ENCODE results near the gene GLA. TPM values are rescaled to one million over a fixed set of nuclear protein-coding genes. Genes with fewer than 3 reads are reported as not detected.

GLA gene
- total and polyA plus RNA-seq, 2 of the 8 experiments (the other 6 are each of a cell fraction or from before 2014, with no cell fraction given) = 33.6 to 47.3 TPM

GRCh38 chrX:101368800-101369199 lies 38.9 kb downstream of the GLA start:
- Histone ChIP-seq H4K5ac (ENCODE audit: insufficient read length, low read depth, low read length) (no peak overlapping the region), H3K23ac (ENCODE audit: insufficient read length) (no peak overlapping the region), H3K9me3 (ENCODE audit: insufficient read depth in 2 of 2, low read depth in 1 of 2, low read length in 1 of 2) (no peaks in the 10 kb centered on the region), H3K4me3 (ENCODE audit: extremely low read depth in 1 of 4, insufficient read depth in 2 of 4, low read depth in 3 of 4, low read length in 4 of 4) (no peak overlapping the region), H3K9ac (replicated peaks in 1 of 4; ENCODE audit: extremely low read depth in 1 of 4, low read depth in 3 of 4, low read length in 3 of 4) (no peak overlapping the region), H3K56ac (replicated peaks; ENCODE audit: insufficient read length, low read depth, low read length) (no peak overlapping the region), H3K36me3 (ENCODE audit: control insufficient read depth in 2 of 4, insufficient read depth in 4 of 4, low read length in 3 of 4) (no peaks in the 10 kb centered on the region), H4K8ac (ENCODE audit: extremely low read depth, insufficient read depth, low read length) (no peak overlapping the region), H3K4me1 (replicated peaks in 1 of 4; ENCODE audit: control insufficient read depth in 3 of 4, insufficient read depth in 4 of 4, low read length in 3 of 4) (no peaks in the 10 kb centered on the region), H3K18ac (ENCODE audit: extremely low read depth, low read length) (no peak overlapping the region), H2BK5ac (ENCODE audit: low read depth, low read length) (no peak overlapping the region), H2BK120ac (replicated peaks; ENCODE audit: low read depth, low read length) (no peak overlapping the region), H3K4ac (replicated peaks; ENCODE audit: insufficient read length, low read depth, low read length) (no peak overlapping the region), H3K14ac (ENCODE audit: insufficient read length) (no peak overlapping the region), H4K20me1 (replicated peaks in 1 of 2; ENCODE audit: control insufficient read depth in 1 of 2, insufficient read depth in 2 of 2, low read length in 2 of 2) (no peaks in the 10 kb centered on the region), H3K79me1 (ENCODE audit: low read depth, low read length) (no peaks in the 10 kb centered on the region), H2BK20ac (ENCODE audit: low read length) (no peak overlapping the region), H3K4me2 (ENCODE audit: insufficient read depth in 1 of 2, low read depth in 2 of 2, low read length in 2 of 2) (no peak overlapping the region), H2AFZ (ENCODE audit: low read length) (no peak overlapping the region), H2BK15ac (ENCODE audit: low read length) (no peak overlapping the region), H3K27ac (ENCODE audit: low read depth, low read length) (no peak overlapping the region), H2AK5ac (ENCODE audit: low read depth, low read length) (no peak overlapping the region), H3K27me3 (replicated peaks in 1 of 4; ENCODE audit: control insufficient read depth in 3 of 4, extremely low read depth in 1 of 4, insufficient read depth in 3 of 4, low read length in 3 of 4) (no peaks in the 10 kb centered on the region), H3K79me2 (ENCODE audit: control insufficient read depth in 1 of 2, insufficient read depth in 2 of 2, low read length in 2 of 2) (no peaks in the 10 kb centered on the region), H3K23me2 (ENCODE audit: low read depth, low read length) (no peaks in the 10 kb centered on the region), H4K91ac (replicated peaks; ENCODE audit: insufficient read length, low read length) (no peak overlapping the region), H2BK12ac (ENCODE audit: low read depth, low read length) (no peak overlapping the region)
- FAIRE-seq (no peak), DNase-seq (ENCODE audit: low read depth in 1 of 2, low spot score in 2 of 2) (no peak)
- no peak for TF ChIP-seq CHD1 (IDR thresholded peaks at IDR 0.05; ENCODE audit: low read depth, low read length)
- TF ChIP-seq RBBP5 (IDR thresholded peaks at IDR 0.05; ENCODE audit: borderline replicate concordance, low read depth, low read length) = no peak
- no peak for TF ChIP-seq TAF7 (optimal IDR thresholded peaks at IDR 0.05; ENCODE audit: borderline replicate concordance, low read depth, low read length)
- no peak for TF ChIP-seq BACH1 (IDR thresholded peaks at IDR 0.05; ENCODE audit: low read length)
- TF ChIP-seq SUZ12 (IDR thresholded peaks at IDR 0.05; ENCODE audit: low read length) = no peak
- no peak for TF ChIP-seq CTCF (IDR thresholded peaks at IDR 0.05; ENCODE audit: control extremely low read depth in 1 of 3, insufficient read depth in 1 of 3, low read depth in 1 of 3, low read length in 3 of 3)
- TF ChIP-seq POLR2A (IDR thresholded peaks at IDR 0.05; ENCODE audit: control extremely low read depth in 1 of 2, low read depth in 2 of 2, low read length in 2 of 2) = no peak
- TF ChIP-seq ATF2 (IDR thresholded peaks at IDR 0.05; ENCODE audit: low read length) = no peak
- no peak for TF ChIP-seq GABPA (IDR thresholded peaks at IDR 0.05; ENCODE audit: borderline replicate concordance, insufficient read depth, low read length)
- TF ChIP-seq SP1 (IDR thresholded peaks at IDR 0.05; ENCODE audit: low read depth, low read length) = no peak
- ChIA-PET POLR2A (ENCODE audit: partially characterized antibody) (interaction anchor here (3.5 kb wide), 1 partner anchor 22 kb away, joined by 18 read pairs; the partner anchor contains the start of gene RPL36A), CTCF (ENCODE audit: partially characterized antibody) (interaction anchor here (2.2 kb wide), 1 partner anchor 21 kb away, joined by 6 read pairs; the partner anchor contains the start of gene RPL36A)
